Measurements from ENCODE around the gene NEURL1. TPM values are rescaled to one million over a fixed set of nuclear protein-coding genes. Genes with fewer than 3 reads are reported as not detected.

Gene NEURL1
- polyA plus RNA-seq, 3 donors = 3.0 to 17.2 (median 3.3) TPM

DNA sequence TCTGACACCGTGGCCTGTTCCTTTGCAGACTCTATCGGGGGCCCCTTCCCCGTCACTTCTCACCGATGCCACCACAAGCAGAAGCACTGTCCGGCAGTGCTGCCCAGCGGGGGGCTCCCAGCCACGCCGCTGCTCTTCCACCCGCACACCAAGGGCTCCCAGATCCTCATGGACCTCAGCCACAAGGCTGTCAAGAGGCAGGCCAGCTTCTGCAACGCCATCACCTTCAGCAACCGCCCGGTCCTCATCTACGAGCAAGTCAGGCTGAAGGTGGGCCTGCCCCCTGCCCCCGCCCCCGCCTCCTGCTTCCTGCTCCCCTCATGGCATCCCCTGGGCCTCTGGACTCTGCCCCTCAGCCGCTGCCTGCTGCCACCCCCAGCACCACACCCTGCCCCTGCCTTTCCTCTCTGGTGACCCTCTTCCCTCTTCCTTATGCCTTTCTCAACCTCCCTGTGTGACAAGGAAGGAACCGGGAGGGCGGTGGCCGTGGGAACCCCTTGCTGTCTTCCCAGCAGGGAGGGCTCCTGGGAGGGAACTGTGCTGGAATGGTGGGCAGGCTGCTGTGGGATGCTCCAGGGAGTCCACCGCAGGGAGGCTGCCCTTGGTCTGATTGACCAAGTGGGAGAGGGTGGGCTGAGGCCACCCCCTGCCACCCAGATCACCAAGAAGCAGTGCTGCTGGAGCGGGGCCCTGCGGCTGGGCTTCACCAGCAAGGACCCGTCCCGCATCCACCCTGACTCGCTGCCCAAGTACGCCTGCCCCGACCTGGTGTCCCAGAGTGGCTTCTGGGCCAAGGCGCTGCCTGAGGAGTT, 77.5 kb downstream of the NEURL1 start:
- H3K79me2 ChIP-seq (ENCODE audit: insufficient read depth, low read length) = no peaks in the 10 kb centered on the region
- H3K27ac ChIP-seq (ENCODE audit: low read depth in 1 of 2, low read length in 2 of 2) = no peak overlapping the region
- no peak for TF ChIP-seq CTCF (IDR thresholded peaks at IDR 0.05)
- no peaks in the 10 kb centered on the region for H3K4me1 ChIP-seq (ENCODE audit: control insufficient read depth in 1 of 2, insufficient read depth in 2 of 2, low read length in 2 of 2)
- peaks cover 4% of the 10 kb centered on the region for H3K4me1 Mint-ChIP-seq
- no peak overlapping the region for H3K4me2 ChIP-seq (replicated peaks; ENCODE audit: extremely low read depth, low read length, poor library complexity, severe bottlenecking)
- peak overlapping the region in 1 of 7 donors; percentile 72 for H3K27ac Mint-ChIP-seq
- H3K9me3 ChIP-seq (replicated peaks in 1 of 2; ENCODE audit: control insufficient read depth in 1 of 2, insufficient read depth in 1 of 2, low read length in 2 of 2) = no peaks in the 10 kb centered on the region
- H3K36me3 Mint-ChIP-seq = no peaks in the 10 kb centered on the region
- H3K4me3 Mint-ChIP-seq = no peak overlapping the region
- no peak overlapping the region for H3K4me3 ChIP-seq (replicated peaks in 1 of 3; ENCODE audit: low read depth in 2 of 3, low read length in 3 of 3)
- H3K9ac ChIP-seq (ENCODE audit: insufficient read depth, low read length, poor library complexity, severe bottlenecking) = no peak overlapping the region
- DNase-seq = no peak
- no peaks in the 10 kb centered on the region for H4K20me1 ChIP-seq (ENCODE audit: insufficient read depth, low read length)
- peaks cover 5 to 11% (median 10%) of the 10 kb centered on the region in 3 donors for H3K27me3 Mint-ChIP-seq (ENCODE audit: low read depth in 3 of 3)
- intact Hi-C loops (cut with micrococcal nuclease) = no loop called here
- no peaks in the 10 kb centered on the region for H3K27me3 ChIP-seq (ENCODE audit: control insufficient read depth in 2 of 2, insufficient read depth in 2 of 2, low read length in 2 of 2)
- no peak overlapping the region for H2AFZ ChIP-seq (ENCODE audit: insufficient read depth, low read depth, low read length, poor library complexity, severe bottlenecking)
- no peaks in the 10 kb centered on the region for H3K36me3 ChIP-seq (replicated peaks in 1 of 2; ENCODE audit: control insufficient read depth in 1 of 2, insufficient read depth in 2 of 2, low read length in 2 of 2)
- 93% methylated on average over 23 of the region's 28 CpGs for WGBS (ENCODE audit: insufficient coverage)
- no peaks in the 10 kb centered on the region for H3K9me3 Mint-ChIP-seq

GRCh38 chr10:103571656-103571975, 78.1 kb downstream of the NEURL1 start:
- Mint-ChIP-seq H3K9me3 (no peaks in the 10 kb centered on the region), H3K27me3 (ENCODE audit: low read depth in 3 of 3) (peaks cover 5 to 11% (median 10%) of the 10 kb centered on the region in 3 donors), H3K36me3 (no peaks in the 10 kb centered on the region), H3K4me1 (peaks cover 4% of the 10 kb centered on the region), H3K27ac (no peak overlapping the region), H3K4me3 (no peak overlapping the region)
- TF ChIP-seq CTCF (IDR thresholded peaks at IDR 0.05) = no peak
- Histone ChIP-seq H3K4me1 (ENCODE audit: control insufficient read depth in 1 of 2, insufficient read depth in 2 of 2, low read length in 2 of 2) (no peaks in the 10 kb centered on the region), H3K79me2 (ENCODE audit: insufficient read depth, low read length) (no peaks in the 10 kb centered on the region), H3K4me3 (replicated peaks in 1 of 3; ENCODE audit: low read depth in 2 of 3, low read length in 3 of 3) (no peak overlapping the region), H2AFZ (ENCODE audit: insufficient read depth, low read depth, low read length, poor library complexity, severe bottlenecking) (no peak overlapping the region), H3K27ac (ENCODE audit: low read depth in 1 of 2, low read length in 2 of 2) (no peak overlapping the region), H3K9me3 (replicated peaks in 1 of 2; ENCODE audit: control insufficient read depth in 1 of 2, insufficient read depth in 1 of 2, low read length in 2 of 2) (no peaks in the 10 kb centered on the region), H4K20me1 (ENCODE audit: insufficient read depth, low read length) (no peaks in the 10 kb centered on the region), H3K4me2 (replicated peaks; ENCODE audit: extremely low read depth, low read length, poor library complexity, severe bottlenecking) (no peak overlapping the region), H3K36me3 (replicated peaks in 1 of 2; ENCODE audit: control insufficient read depth in 1 of 2, insufficient read depth in 2 of 2, low read length in 2 of 2) (no peaks in the 10 kb centered on the region), H3K9ac (ENCODE audit: insufficient read depth, low read length, poor library complexity, severe bottlenecking) (no peak overlapping the region), H3K27me3 (ENCODE audit: control insufficient read depth in 2 of 2, insufficient read depth in 2 of 2, low read length in 2 of 2) (no peaks in the 10 kb centered on the region)
- WGBS (ENCODE audit: insufficient coverage) = 95% methylated on average over 18 of the region's 18 CpGs
- no peak for DNase-seq
- intact Hi-C loops (cut with micrococcal nuclease) = no loop called here
